Fibroblast of villous mesenchyme (primary cell): ENCODE measurements around the gene ITGA11. TPM values are rescaled to one million over a fixed set of nuclear protein-coding genes. Genes with fewer than 3 reads are reported as not detected.
A peak's percentile ranks its signal among the peaks of the same experiment; 100 is the strongest.

Experiments
- DNase-seq: peaks from one replicate; pipeline ENCODE4 v3.0.0-alpha.2; 2010; ENCODE audit warnings: low read depth
- H3K4me3 ChIP-seq: 2 replicates; pipeline ENCODE4 v1.5.1; 2011; ENCODE audit warnings: low read depth, mild to moderate bottlenecking, low read length
- CTCF ChIP-seq: IDR thresholded peaks from 2 replicates; pipeline ENCODE4 v1.5.1; 2012; ENCODE audit warnings: low read depth, mild to moderate bottlenecking, low read length; ENCODE audit not compliant: insufficient read depth
- total RNA-seq: library from RNA; depleted of rRNA; stranded (reverse); fragments of >200 nt; gene quantifications from 2 replicates; pipeline ENCODE4 v1.2.3, GENCODE V29; 2012

Gene ITGA11
- total RNA-seq, 1 donor = 87.7 TPM

GRCh38 chr15:68303560-68304436 lies 128.2 kb downstream of the ITGA11 start:
- no peak for TF ChIP-seq CTCF
- DNase-seq = peak; percentile 33
- H3K4me3 ChIP-seq = no peak overlapping the region

- TF ChIP-seq CTCF = no peak
- DNase-seq = no peak
- no peak overlapping the region for H3K4me3 ChIP-seq
Measured at GRCh38 chr15:68303134-68303533, 128.8 kb downstream of the ITGA11 start.

- H3K4me3 ChIP-seq = no peak overlapping the region
- no peak for TF ChIP-seq CTCF
- DNase-seq = no peak
Measured at GRCh38 chr15:68302729-68303128, 129.2 kb downstream of the ITGA11 start.

- TF ChIP-seq CTCF = no peak
- no peak overlapping the region for H3K4me3 ChIP-seq
- DNase-seq = no peak
Measured at GRCh38 chr15:68301301-68301700, 130.7 kb downstream of the ITGA11 start.

- H3K4me3 ChIP-seq = no peak overlapping the region
- TF ChIP-seq CTCF = no peak
- DNase-seq = no peak
Measured at GRCh38 chr15:68300115-68300940, 131.6 kb downstream of the ITGA11 start.

GRCh38 chr15:68299436-68299835 lies 132.5 kb downstream of the ITGA11 start:
- peak overlapping the region; percentile 16 for H3K4me3 ChIP-seq
- DNase-seq = no peak
- no peak for TF ChIP-seq CTCF
